ENCODE measurements around the gene HGFAC.

The HGFAC gene

GRCh38 chr4:3481783-3482393 lies 40.1 kb downstream of the HGFAC start:
- FAIRE-seq (no peak), DNase-seq (ENCODE audit: insufficient read length, low spot score) (no peak)
- TF ChIP-seq CTCF (IDR thresholded peaks at IDR 0.05; ENCODE audit: insufficient read depth, missing control alignments), result no peak

GRCh38 chr4:3482707-3483106 lies 40.9 kb downstream of the HGFAC start:
- DNase-seq (ENCODE audit: insufficient read length, low spot score), result no peak
- FAIRE-seq, result no peak
- no peak for TF ChIP-seq CTCF (IDR thresholded peaks at IDR 0.05; ENCODE audit: insufficient read depth, missing control alignments)

GRCh38 chr4:3483471-3483921 lies 41.7 kb downstream of the HGFAC start:
- no peak for TF ChIP-seq CTCF (IDR thresholded peaks at IDR 0.05; ENCODE audit: insufficient read depth, missing control alignments)
- DNase-seq (ENCODE audit: insufficient read length, low spot score), result no peak
- FAIRE-seq, result no peak

- no peak for FAIRE-seq
- TF ChIP-seq CTCF (IDR thresholded peaks at IDR 0.05; ENCODE audit: insufficient read depth, missing control alignments), result no peak
- no peak for DNase-seq (ENCODE audit: insufficient read length, low spot score)
Measured at GRCh38 chr4:3484057-3484973, 42.5 kb downstream of the HGFAC start.

GRCh38 chr4:3485011-3485791 lies 43.4 kb downstream of the HGFAC start:
- no peak for TF ChIP-seq CTCF (IDR thresholded peaks at IDR 0.05; ENCODE audit: insufficient read depth, missing control alignments)
- no peak for FAIRE-seq
- no peak for DNase-seq (ENCODE audit: insufficient read length, low spot score)

- FAIRE-seq (no peak), DNase-seq (ENCODE audit: insufficient read length, low spot score) (no peak)
- no peak for TF ChIP-seq CTCF (IDR thresholded peaks at IDR 0.05; ENCODE audit: insufficient read depth, missing control alignments)
Measured at GRCh38 chr4:3485886-3486540, 44.2 kb downstream of the HGFAC start.
